Measurements from ENCODE around the gene SLC7A11.
A peak's percentile ranks its signal among the peaks of the same experiment; 100 is the strongest.

The SLC7A11 gene

GRCh38 chr4:138243369-138243768, 1.2 kb upstream of the SLC7A11 start:
- no peak overlapping the region for H3K4me3 ChIP-seq (ENCODE audit: low read depth, low read length, poor library complexity, severe bottlenecking)
- peak overlapping the region; percentile 31; the same call in 1 of the 2 replicates for H2AFZ ChIP-seq (ENCODE audit: low read length)
- H3K79me2 ChIP-seq (ENCODE audit: insufficient read depth, low read length): peaks cover 16% of the 10 kb centered on the region; the same call in 1 of the 2 replicates
- H4K20me1 ChIP-seq (ENCODE audit: insufficient read depth, low read length): no peaks in the 10 kb centered on the region
- peak overlapping the region; percentile 29; the same call in 1 of the 2 replicates for H3K4me2 ChIP-seq (ENCODE audit: low read length)
- H3K9me2 ChIP-seq (ENCODE audit: low read depth, low read length): no peaks in the 10 kb centered on the region
- H3F3A ChIP-seq (ENCODE audit: insufficient read depth, low read length): peaks cover 3% of the 10 kb centered on the region; the same call in 1 of the 2 replicates
- H3K27ac ChIP-seq (ENCODE audit: low read depth, low read length, poor library complexity, severe bottlenecking): peak overlapping the region; percentile 86
- no peak for TF ChIP-seq EZH2 (IDR thresholded peaks at IDR 0.05; ENCODE audit: borderline replicate concordance, low read length)
- TF ChIP-seq CTCF (IDR thresholded peaks at IDR 0.05; ENCODE audit: low read length): no peak
- H3K9me3 ChIP-seq (ENCODE audit: low read length): no peaks in the 10 kb centered on the region
- no peaks in the 10 kb centered on the region for H3K27me3 ChIP-seq (ENCODE audit: insufficient read depth, low read length)
- H3K36me3 ChIP-seq (ENCODE audit: insufficient read depth, low read length): no peaks in the 10 kb centered on the region; the same call in 1 of the 2 replicates
- H3K9ac ChIP-seq (ENCODE audit: low read length): no peak overlapping the region
- H3K4me1 ChIP-seq (ENCODE audit: insufficient read depth, low read length, severe bottlenecking): peaks cover 56% of the 10 kb centered on the region

GRCh38 chr4:138242834-138243156, 646 bp upstream of the SLC7A11 start:
- Histone ChIP-seq H3K4me3 (ENCODE audit: low read depth, low read length, poor library complexity, severe bottlenecking) (peak overlapping the region; percentile 70), H3K27ac (ENCODE audit: low read depth, low read length, poor library complexity, severe bottlenecking) (peak overlapping the region; percentile 86), H3K9me2 (ENCODE audit: low read depth, low read length) (no peaks in the 10 kb centered on the region), H3K9me3 (ENCODE audit: low read length) (no peaks in the 10 kb centered on the region), H3K36me3 (ENCODE audit: insufficient read depth, low read length) (no peaks in the 10 kb centered on the region; the same call in 1 of the 2 replicates), H3K4me2 (ENCODE audit: low read length) (peak overlapping the region; percentile 85), H4K20me1 (ENCODE audit: insufficient read depth, low read length) (no peaks in the 10 kb centered on the region), H3K9ac (ENCODE audit: low read length) (peak overlapping the region; percentile 63), H3K79me2 (ENCODE audit: insufficient read depth, low read length) (peaks cover 16% of the 10 kb centered on the region; the same call in 1 of the 2 replicates), H3F3A (ENCODE audit: insufficient read depth, low read length) (peaks cover 3% of the 10 kb centered on the region; the same call in 1 of the 2 replicates), H2AFZ (ENCODE audit: low read length) (peak overlapping the region; percentile 80; the same call in 1 of the 2 replicates), H3K4me1 (ENCODE audit: insufficient read depth, low read length, severe bottlenecking) (peaks cover 56% of the 10 kb centered on the region), H3K27me3 (ENCODE audit: insufficient read depth, low read length) (no peaks in the 10 kb centered on the region)
- TF ChIP-seq EZH2 (IDR thresholded peaks at IDR 0.05; ENCODE audit: borderline replicate concordance, low read length) (no peak), CTCF (IDR thresholded peaks at IDR 0.05; ENCODE audit: low read length) (no peak)

DNA sequence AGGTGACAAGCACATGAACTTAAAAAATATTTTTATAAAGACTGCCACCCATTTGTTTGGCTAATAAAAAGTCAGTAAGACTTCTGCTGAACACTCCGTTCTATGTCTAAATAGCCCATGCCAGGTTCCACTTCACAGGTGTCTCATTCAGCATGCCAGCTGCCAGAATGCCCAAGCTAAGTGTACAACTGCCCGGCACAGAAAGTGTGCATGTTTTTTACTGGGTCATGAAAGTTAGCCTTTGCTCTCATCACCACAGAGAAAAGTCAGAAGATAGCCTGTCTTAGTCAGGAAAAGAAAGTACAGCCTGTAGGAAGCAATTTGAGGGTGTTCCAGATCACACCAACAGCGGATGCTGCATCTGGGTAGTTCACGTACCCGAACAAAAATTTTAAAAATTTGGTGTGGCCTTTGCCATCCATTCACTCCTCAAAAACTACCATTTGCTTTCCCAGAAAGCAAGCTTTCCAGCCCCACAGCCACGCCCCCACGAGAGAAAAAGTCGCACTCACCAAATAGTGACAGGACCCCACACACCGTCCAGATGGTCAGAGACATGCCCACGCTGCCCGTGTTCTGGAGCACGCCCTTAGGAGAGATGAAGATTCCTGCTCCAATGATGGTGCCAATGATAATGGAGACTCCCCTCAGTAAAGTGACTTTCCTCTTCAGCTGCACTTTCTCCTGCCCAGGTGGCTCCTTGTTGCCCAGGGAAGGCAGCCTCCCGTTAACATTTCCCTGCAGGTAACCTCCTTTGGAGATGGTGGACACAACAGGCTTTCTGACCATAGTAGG, 671 bp downstream of the SLC7A11 start:
- Histone ChIP-seq H4K20me1 (ENCODE audit: insufficient read depth, low read length) (no peaks in the 10 kb centered on the region), H3K79me2 (ENCODE audit: insufficient read depth, low read length) (peaks cover 16% of the 10 kb centered on the region; the same call in 1 of the 2 replicates)

More for the DNA sequence above, 671 bp downstream of the SLC7A11 start:
- Histone ChIP-seq H3K9me3 (ENCODE audit: low read length) (no peaks in the 10 kb centered on the region), H3K4me3 (ENCODE audit: low read depth, low read length, poor library complexity, severe bottlenecking) (peak overlapping the region; percentile 70), H3K4me1 (ENCODE audit: insufficient read depth, low read length, severe bottlenecking) (peaks cover 56% of the 10 kb centered on the region), H3K9ac (ENCODE audit: low read length) (peak overlapping the region; percentile 73), H2AFZ (ENCODE audit: low read length) (no peak overlapping the region), H3F3A (ENCODE audit: insufficient read depth, low read length) (no peaks in the 10 kb centered on the region), H3K27ac (ENCODE audit: low read depth, low read length, poor library complexity, severe bottlenecking) (peak overlapping the region; percentile 86), H3K9me2 (ENCODE audit: low read depth, low read length) (no peaks in the 10 kb centered on the region), H3K4me2 (ENCODE audit: low read length) (peak overlapping the region; percentile 85), H3K36me3 (ENCODE audit: insufficient read depth, low read length) (no peaks in the 10 kb centered on the region; the same call in 1 of the 2 replicates), H3K27me3 (ENCODE audit: insufficient read depth, low read length) (no peaks in the 10 kb centered on the region)
- TF ChIP-seq CTCF (IDR thresholded peaks at IDR 0.05; ENCODE audit: low read length) (no peak), EZH2 (IDR thresholded peaks at IDR 0.05; ENCODE audit: borderline replicate concordance, low read length) (no peak)
